Measurements from ENCODE around the gene SIGLEC5.

DNA sequence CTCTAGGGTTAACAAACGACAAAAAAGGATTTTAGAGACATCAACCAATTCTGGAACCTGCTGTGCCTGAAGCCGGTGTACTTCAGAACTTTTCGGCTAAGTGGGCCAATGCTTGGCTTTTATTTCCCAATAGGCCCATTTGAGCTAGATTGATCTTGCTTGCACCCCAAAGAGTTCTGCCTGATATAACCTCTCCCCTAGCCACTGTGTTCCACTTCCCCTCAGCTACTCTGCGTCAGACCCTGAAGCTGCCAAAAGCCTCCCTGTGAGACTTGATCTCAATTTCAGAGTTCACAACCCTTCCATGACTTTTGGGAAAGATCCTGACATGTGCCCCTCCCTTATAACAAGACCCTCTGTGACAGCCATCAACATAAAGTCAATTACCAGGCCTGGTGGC is 22.1 kb upstream of the SIGLEC5 start:
- no peak for TF ChIP-seq CTCF (conservative IDR thresholded peaks at IDR 0.05; ENCODE audit: low read length)
- TF ChIP-seq EZH2phosphoT487 (IDR thresholded peaks at IDR 0.05; ENCODE audit: borderline replicate concordance) = no peak

Data from Loucy (cell line).